ENCODE results near the gene SLC22A12.

The SLC22A12 gene

DNA sequence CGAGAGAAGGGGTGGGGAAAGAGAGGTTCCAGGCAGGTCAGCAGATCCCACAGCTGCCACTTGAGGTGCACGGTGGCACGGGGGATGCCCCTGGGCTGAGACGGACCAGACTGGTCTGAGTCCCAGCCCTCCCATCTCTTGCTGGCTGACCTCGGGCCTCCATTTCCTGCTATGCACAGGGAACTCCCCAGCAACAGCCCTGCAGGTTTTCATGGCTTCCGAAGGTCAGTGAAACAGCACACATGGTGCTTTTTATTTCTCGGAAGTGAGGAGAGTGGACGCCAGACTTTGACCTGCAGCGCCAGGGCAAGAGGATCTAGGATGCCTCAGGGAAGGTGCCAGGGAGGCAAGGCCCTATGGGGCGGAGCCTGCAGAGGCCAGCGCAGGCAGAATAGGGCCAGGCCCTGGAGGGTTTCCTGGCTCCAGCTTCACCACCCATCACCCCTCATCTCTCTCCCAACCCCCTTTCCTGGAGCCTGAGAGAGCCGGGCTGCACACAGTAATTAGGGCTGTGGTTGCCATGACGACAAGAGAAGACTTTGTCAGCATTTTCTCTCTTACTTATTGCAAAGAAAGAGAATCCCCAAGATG is 29.5 kb downstream of the SLC22A12 start:
- no peaks in the 10 kb centered on the region for H3K4me1 ChIP-seq
- no peaks in the 10 kb centered on the region for H3K9me3 ChIP-seq (ENCODE audit: control insufficient read depth, low read length)
- no peak overlapping the region for H3K9ac ChIP-seq
- H3K79me2 ChIP-seq, result no peaks in the 10 kb centered on the region
- H3K36me3 ChIP-seq (ENCODE audit: control insufficient read depth, insufficient read depth, low read length), result no peaks in the 10 kb centered on the region
- no peak overlapping the region for H3K4me3 ChIP-seq (ENCODE audit: low read depth, low read length)
- no peak overlapping the region for H3K4me2 ChIP-seq (ENCODE audit: low read length)
- TF ChIP-seq, protein P1, sequence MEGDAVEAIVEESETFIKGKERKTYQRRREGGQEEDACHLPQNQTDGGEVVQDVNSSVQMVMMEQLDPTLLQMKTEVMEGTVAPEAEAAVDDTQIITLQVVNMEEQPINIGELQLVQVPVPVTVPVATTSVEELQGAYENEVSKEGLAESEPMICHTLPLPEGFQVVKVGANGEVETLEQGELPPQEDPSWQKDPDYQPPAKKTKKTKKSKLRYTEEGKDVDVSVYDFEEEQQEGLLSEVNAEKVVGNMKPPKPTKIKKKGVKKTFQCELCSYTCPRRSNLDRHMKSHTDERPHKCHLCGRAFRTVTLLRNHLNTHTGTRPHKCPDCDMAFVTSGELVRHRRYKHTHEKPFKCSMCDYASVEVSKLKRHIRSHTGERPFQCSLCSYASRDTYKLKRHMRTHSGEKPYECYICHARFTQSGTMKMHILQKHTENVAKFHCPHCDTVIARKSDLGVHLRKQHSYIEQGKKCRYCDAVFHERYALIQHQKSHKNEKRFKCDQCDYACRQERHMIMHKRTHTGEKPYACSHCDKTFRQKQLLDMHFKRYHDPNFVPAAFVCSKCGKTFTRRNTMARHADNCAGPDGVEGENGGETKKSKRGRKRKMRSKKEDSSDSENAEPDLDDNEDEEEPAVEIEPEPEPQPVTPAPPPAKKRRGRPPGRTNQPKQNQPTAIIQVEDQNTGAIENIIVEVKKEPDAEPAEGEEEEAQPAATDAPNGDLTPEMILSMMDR (IDR thresholded peaks at IDR 0.05), result no peak
- H3K27me3 ChIP-seq (ENCODE audit: control insufficient read depth, insufficient read depth, low read length), result no peaks in the 10 kb centered on the region
- no peak overlapping the region for H3K27ac ChIP-seq
- no peak overlapping the region for H2AFZ ChIP-seq

DNA sequence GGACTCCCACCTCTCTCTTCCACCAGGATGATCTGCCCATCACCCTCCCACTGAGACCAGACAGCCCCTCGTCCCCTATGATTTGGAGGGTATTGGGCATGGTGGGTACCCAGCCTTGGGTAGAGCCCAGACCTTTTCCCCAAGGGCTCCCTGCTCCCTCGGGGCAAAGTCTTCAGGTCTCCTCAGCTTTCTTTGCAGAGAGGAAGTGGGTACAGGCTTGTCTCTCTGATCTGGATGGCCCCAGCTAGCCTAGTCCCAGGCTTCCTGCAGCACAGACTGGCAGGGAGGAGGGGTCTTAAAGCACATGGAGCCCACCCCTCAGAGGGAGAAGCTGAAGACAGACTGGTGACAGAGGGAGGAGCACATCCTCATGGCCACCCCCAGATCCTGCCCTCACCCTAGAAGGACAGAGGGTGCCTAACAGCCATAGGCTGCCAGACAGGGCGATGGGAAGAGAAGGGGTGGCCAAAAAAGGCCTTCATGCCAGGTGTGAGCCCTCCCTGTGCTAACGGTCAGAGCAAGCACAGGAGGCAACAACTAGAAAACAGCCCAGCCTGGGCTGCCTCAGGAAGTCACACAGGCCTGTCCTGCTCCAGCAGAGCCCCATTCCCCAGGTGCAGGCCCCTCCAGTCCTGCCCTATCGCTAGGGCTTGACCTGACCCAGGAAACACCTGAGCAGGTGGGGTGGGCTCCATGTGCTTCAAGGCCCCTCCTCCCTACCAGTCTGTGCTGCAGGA is 30.4 kb downstream of the SLC22A12 start:
- Histone ChIP-seq H3K27ac (no peak overlapping the region), H3K4me3 (ENCODE audit: low read depth, low read length) (no peak overlapping the region), H3K4me1 (no peaks in the 10 kb centered on the region), H3K27me3 (ENCODE audit: control insufficient read depth, insufficient read depth, low read length) (no peaks in the 10 kb centered on the region), H2AFZ (no peak overlapping the region), H3K9me3 (ENCODE audit: control insufficient read depth, low read length) (no peaks in the 10 kb centered on the region), H3K79me2 (no peaks in the 10 kb centered on the region), H3K9ac (no peak overlapping the region), H3K4me2 (ENCODE audit: low read length) (no peak overlapping the region), H3K36me3 (ENCODE audit: control insufficient read depth, insufficient read depth, low read length) (no peaks in the 10 kb centered on the region)
- TF ChIP-seq, protein P1 (IDR thresholded peaks at IDR 0.05), result no peak

DNA sequence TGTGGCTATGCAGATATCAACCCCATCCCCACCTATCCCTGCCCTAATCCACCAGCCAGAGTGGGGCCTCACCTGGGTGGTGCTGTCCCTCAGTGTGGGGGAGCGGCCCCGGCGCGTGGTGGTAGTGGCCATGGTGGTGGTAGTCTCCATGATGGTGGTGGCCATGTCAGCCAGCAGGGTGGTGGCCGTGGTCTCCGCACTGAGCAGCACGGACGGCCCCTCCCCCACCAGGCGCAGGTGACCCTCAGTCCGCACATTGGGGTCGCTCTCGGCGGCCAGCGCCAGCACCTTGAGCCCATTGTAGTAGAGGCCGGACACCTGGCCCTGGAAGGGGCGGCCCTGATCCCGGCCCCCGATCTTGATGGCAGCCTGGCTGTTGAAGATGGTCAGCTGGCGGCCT is 31.7 kb downstream of the SLC22A12 start:
- no peak overlapping the region for H3K9ac ChIP-seq
- no peaks in the 10 kb centered on the region for H3K9me3 ChIP-seq (ENCODE audit: control insufficient read depth, low read length)
- H3K79me2 ChIP-seq, result no peaks in the 10 kb centered on the region
- no peaks in the 10 kb centered on the region for H3K27me3 ChIP-seq (ENCODE audit: control insufficient read depth, insufficient read depth, low read length)
- H3K36me3 ChIP-seq (ENCODE audit: control insufficient read depth, insufficient read depth, low read length), result no peaks in the 10 kb centered on the region
- no peak overlapping the region for H3K4me3 ChIP-seq (ENCODE audit: low read depth, low read length)
- H3K4me2 ChIP-seq (ENCODE audit: low read length), result no peak overlapping the region
- no peak overlapping the region for H3K27ac ChIP-seq
- TF ChIP-seq, protein P1 (IDR thresholded peaks at IDR 0.05), result no peak
- no peaks in the 10 kb centered on the region for H3K4me1 ChIP-seq
- H2AFZ ChIP-seq, result no peak overlapping the region

DNA sequence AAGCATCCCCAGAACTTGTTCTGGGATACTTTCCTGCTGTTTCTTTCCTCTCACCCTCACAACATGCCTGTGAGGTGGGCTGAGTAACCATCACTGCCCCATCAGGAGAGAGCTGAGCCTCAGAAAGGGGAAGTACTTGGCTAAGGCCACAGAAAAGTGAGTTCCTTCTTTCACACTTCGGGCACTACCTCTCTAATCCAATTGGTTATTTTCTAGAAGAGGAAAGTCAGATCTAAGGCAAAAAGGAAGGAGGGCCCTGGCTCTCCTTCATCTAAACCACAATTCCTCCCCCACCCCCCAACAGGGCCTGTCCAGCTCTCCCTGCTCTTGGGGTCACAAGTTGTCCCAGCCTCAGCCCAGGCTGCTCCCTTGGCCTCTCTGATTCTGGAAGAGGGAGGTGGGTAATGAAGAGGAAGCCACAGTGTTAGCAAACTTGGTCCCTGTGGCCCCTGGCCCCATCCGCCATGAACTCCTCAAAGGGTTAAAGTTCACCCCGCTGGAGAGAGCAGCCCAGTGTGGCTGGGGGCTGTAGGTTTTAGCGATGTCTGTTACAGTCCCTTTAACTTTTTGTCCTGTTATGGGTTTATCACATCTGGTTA is 34.0 kb downstream of the SLC22A12 start:
- Histone ChIP-seq H3K9ac (no peak overlapping the region), H3K9me3 (ENCODE audit: control insufficient read depth, low read length) (no peaks in the 10 kb centered on the region), H3K27me3 (ENCODE audit: control insufficient read depth, insufficient read depth, low read length) (no peaks in the 10 kb centered on the region), H3K4me1 (no peaks in the 10 kb centered on the region), H3K79me2 (no peaks in the 10 kb centered on the region), H3K36me3 (ENCODE audit: control insufficient read depth, insufficient read depth, low read length) (no peaks in the 10 kb centered on the region), H3K27ac (no peak overlapping the region), H3K4me2 (ENCODE audit: low read length) (no peak overlapping the region), H2AFZ (no peak overlapping the region), H3K4me3 (ENCODE audit: low read depth, low read length) (no peak overlapping the region)
- TF ChIP-seq, protein P1 (IDR thresholded peaks at IDR 0.05), result no peak

All from parathyroid adenoma (tissue), 2 donors.